WTC11 (cell line): ENCODE data around the gene UQCC3. TPM values are rescaled to one million over a fixed set of nuclear protein-coding genes. Genes with fewer than 3 reads are reported as not detected.
"Not testable (repeated sequence)": the region's sequence is repeated elsewhere in the genome, so short reads cannot be mapped to it uniquely, and the experiment has no call there.

Source experiments
- ATAC-seq: fragments of 200-7000 bp; cut with Tn5 transposase; 2 replicates; pipeline ENCODE4 v1.10.0; 2021; ENCODE audit warnings: mild to moderate bottlenecking, moderate library complexity
- CTCF ChIA-PET: fragments of 300-600 bp; sonication (Branson Sonifier 250); formaldehyde crosslinking; loops from one replicate; lab custom pipeline; 2021; ENCODE audit warnings: antibody characterized with exemption; lab: Charles Lee
- POLR2A ChIA-PET: fragments of 350-600 bp; sonication (Branson Sonifier 250); formaldehyde crosslinking; loops from one replicate; lab custom pipeline; 2021; ENCODE audit warnings: antibody characterized with exemption; lab: Charles Lee
- DNase-seq: peaks from one replicate; pipeline ENCODE4 v3.0.0; 2021; ENCODE audit warnings: low spot score
- H3K27ac Mint-ChIP-seq: 2 replicates; pipeline ENCODE4 v1.8.0; 2021; ENCODE audit warnings: mixed read lengths
- H3K27me3 Mint-ChIP-seq: 2 replicates; pipeline ENCODE4 v1.8.0; 2021; ENCODE audit warnings: low read depth, mild to moderate bottlenecking, moderate library complexity, mixed read lengths
- H3K36me3 Mint-ChIP-seq: 2 replicates; pipeline ENCODE4 v1.8.0; 2021; ENCODE audit warnings: mixed read lengths
- H3K4me1 Mint-ChIP-seq: 2 replicates; pipeline ENCODE4 v1.8.0; 2022; ENCODE audit warnings: mixed read lengths
- H3K4me3 Mint-ChIP-seq: 2 replicates; pipeline ENCODE4 v1.8.0; 2021; ENCODE audit warnings: mild to moderate bottlenecking, moderate library complexity, mixed read lengths
- H3K9me3 Mint-ChIP-seq: 2 replicates; pipeline ENCODE4 v1.8.0; 2021; ENCODE audit warnings: mixed read lengths
- ATF3 ChIP-seq: sonication (generic); formaldehyde crosslinking; conservative IDR thresholded peaks from 2 replicates; pipeline ENCODE4 v1.8.1; 2022; ENCODE audit warnings: mild to moderate bottlenecking, missing genetic modification reagents
- FOXP4 ChIP-seq: sonication (generic); formaldehyde crosslinking; IDR thresholded peaks from 2 replicates; pipeline ENCODE4 v1.8.0; 2022; ENCODE audit warnings: mild to moderate bottlenecking, missing genetic modification reagents
- PRDM15 ChIP-seq: sonication (generic); formaldehyde crosslinking; IDR thresholded peaks from 2 replicates; pipeline ENCODE4 v1.8.0; 2022; ENCODE audit warnings: missing genetic modification reagents
- PREB ChIP-seq: sonication (generic); formaldehyde crosslinking; IDR thresholded peaks from 2 replicates; pipeline ENCODE4 v1.8.1; 2022; ENCODE audit warnings: mild to moderate bottlenecking, missing genetic modification reagents, moderate library complexity, borderline replicate concordance
- STAT6 ChIP-seq: sonication (generic); formaldehyde crosslinking; conservative IDR thresholded peaks from 2 replicates; pipeline ENCODE4 v1.8.1; 2023; ENCODE audit warnings: mild to moderate bottlenecking, low read depth, missing genetic modification reagents, moderate library complexity
- TCF7 ChIP-seq: sonication (generic); formaldehyde crosslinking; IDR thresholded peaks from 2 replicates; pipeline ENCODE4 v1.8.0; 2022; ENCODE audit warnings: mild to moderate bottlenecking, low read depth, missing genetic modification reagents, moderate library complexity
- TP53 ChIP-seq: sonication (generic); formaldehyde crosslinking; IDR thresholded peaks from 2 replicates; pipeline ENCODE4 v1.8.1; 2023; ENCODE audit warnings: mild to moderate bottlenecking, missing genetic modification reagents
- ZBTB21 ChIP-seq: sonication (generic); formaldehyde crosslinking; IDR thresholded peaks from 2 replicates; pipeline ENCODE4 v1.8.1; 2023; ENCODE audit warnings: mild to moderate bottlenecking, missing genetic modification reagents, borderline replicate concordance
- ZNF532 ChIP-seq: fragments of 250-450 bp; sonication (Bioruptor Pico); IDR thresholded peaks from 2 replicates; pipeline ENCODE4 v1.9.0; 2021; ENCODE audit warnings: mild to moderate bottlenecking, borderline replicate concordance
- total RNA-seq: library from RNA; stranded (reverse); gene quantifications from 3 replicates; pipeline ENCODE4 v1.2.3, GENCODE V29; 2021

Gene UQCC3
- total RNA-seq, 1 experiment from 2014 or later: 18.1 TPM

- no peak for TF ChIP-seq ZNF532
- TF ChIP-seq ZBTB21: no peak
- TF ChIP-seq ATF3 (CRISPR knock-in tag): no peak
Observed at GRCh38 chr11:62649486-62649885, 22.0 kb upstream of the UQCC3 start (continued).

GRCh38 chr11:62650283-62650682 is 21.2 kb upstream of the UQCC3 start:
- H3K27ac Mint-ChIP-seq, ATAC-seq, H3K9me3 Mint-ChIP-seq, H3K4me3 Mint-ChIP-seq, H3K27me3 Mint-ChIP-seq, DNase-seq: not testable (repeated sequence)
- ChIA-PET CTCF (interaction anchor here (0.6 to 1.2 kb wide), 2 partner anchors 58 to 211 kb away, joined by 3 read pairs; no protein-coding TSS in a partner anchor), POLR2A (interaction anchor here (6.3 kb wide), 1 partner anchor 15 kb away, joined by 42 read pairs; the partner anchor contains the start of genes C11orf98 and CSKMT)
- Mint-ChIP-seq H3K36me3 (peaks cover 23% of the 10 kb centered on the region), H3K4me1 (peaks cover 14% of the 10 kb centered on the region)

GRCh38 chr11:62652161-62653006 is 19.1 kb upstream of the UQCC3 start:
- Mint-ChIP-seq H3K27me3 (no peaks in the 10 kb centered on the region), H3K36me3 (peaks cover 19% of the 10 kb centered on the region), H3K27ac (peak overlapping the region; percentile 69), H3K9me3 (no peaks in the 10 kb centered on the region), H3K4me1 (peaks cover 8% of the 10 kb centered on the region), H3K4me3 (peak overlapping the region; percentile 90)
- ATAC-seq (no peak), DNase-seq (no peak)
- no peak for TF ChIP-seq FOXP4 (CRISPR knock-in tag)
- no peak for TF ChIP-seq STAT6 (CRISPR knock-in tag)
- TF ChIP-seq TCF7 (CRISPR knock-in tag): no peak
- 0 out of 2 replicates have a peak, but pooled peaks have one; percentile 5 for TF ChIP-seq PREB (CRISPR knock-in tag)
- TF ChIP-seq PRDM15 (CRISPR knock-in tag): no peak
- TF ChIP-seq TP53 (CRISPR knock-in tag): no peak
- POLR2A ChIA-PET: interaction anchor here (0.7 to 1.4 kb wide), 7 partner anchors 13 to 229 kb away, joined by 3 to 19 read pairs (median 6); partner anchors contain the start of genes B3GAT3, C11orf98, CSKMT and LBHD1
- CTCF ChIA-PET: interaction anchor here (1.0 to 1.1 kb wide), 7 partner anchors 13 to 110 kb away, joined by 3 to 5 read pairs (median 3); partner anchors contain the start of genes C11orf98, CSKMT and TUT1
